Measurements from ENCODE around the gene DFFA. TPM values are rescaled to one million over a fixed set of nuclear protein-coding genes. Genes with fewer than 3 reads are reported as not detected.

The DFFA gene
- polyA plus RNA-seq, 1 of the 3 experiments (the other 2 are of a cell fraction): 42.3 TPM

DNA sequence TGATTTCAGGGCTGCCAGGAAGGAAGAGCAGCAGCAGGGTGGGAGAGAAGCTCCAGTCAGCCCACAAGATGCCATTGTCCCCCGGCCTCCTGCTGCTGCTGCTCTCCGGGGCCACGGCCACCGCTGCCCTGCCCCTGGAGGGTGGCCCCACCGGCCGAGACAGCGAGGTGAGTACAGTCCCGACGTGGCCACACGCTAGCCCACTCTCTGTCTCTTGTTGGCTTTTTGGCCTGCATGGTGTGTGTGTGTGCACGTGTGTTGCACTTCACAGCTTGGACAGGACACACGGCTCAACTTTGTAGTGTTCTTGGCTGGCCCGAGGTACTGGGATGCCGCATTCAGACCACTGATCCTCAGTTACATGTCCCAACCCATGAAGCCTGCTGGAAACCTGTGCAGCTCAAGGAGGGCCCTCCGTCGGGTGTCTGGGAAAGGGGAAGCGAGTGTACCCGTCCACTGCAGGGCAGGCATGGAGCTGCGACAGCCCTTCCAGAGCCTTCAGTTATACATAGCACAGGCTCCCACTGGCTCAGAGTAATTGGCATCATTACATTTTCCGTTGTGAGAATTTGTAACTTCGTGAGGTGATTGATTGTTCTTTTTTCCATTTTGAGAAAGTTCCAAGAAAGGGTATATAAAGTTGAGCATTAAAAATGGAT lies 22.0 kb downstream of the DFFA start:
- H2AFZ ChIP-seq (ENCODE audit: low read depth): no peak overlapping the region
- H3F3A ChIP-seq (replicated peaks; ENCODE audit: insufficient read depth): peaks cover 13% of the 10 kb centered on the region
- no peaks in the 10 kb centered on the region for H3K9me3 ChIP-seq
- peak overlapping the region in 1 of 2 experiments; percentile 39; a peak in 1 of 4 replicates for H3K27ac ChIP-seq (ENCODE audit: low read depth in 2 of 2, low read length in 1 of 2)
- ChIA-PET POLR2A (no interaction called here), CTCF (interaction anchor here (1.2 to 4.7 kb wide), 3 partner anchors 21 to 417 kb away, joined by 3 to 16 read pairs (median 16); partner anchors contain the start of gene CENPS)
- peaks cover 5 to 12% of the 10 kb centered on the region in 2 experiments for H3K4me1 ChIP-seq (ENCODE audit: control insufficient read depth in 1 of 2, insufficient read depth in 2 of 2, low read depth in 1 of 2, low read length in 1 of 2)
- no peak overlapping the region for H3K4me3 ChIP-seq (ENCODE audit: low read depth in 2 of 2, low read length in 1 of 2)
- TF ChIP-seq SMC3 (IDR thresholded peaks at IDR 0.05; ENCODE audit: low read depth, low read length) (no peak), FOSL2 (IDR thresholded peaks at IDR 0.05; ENCODE audit: borderline replicate concordance, low read depth) (no peak), TEAD4 (IDR thresholded peaks at IDR 0.05; ENCODE audit: borderline replicate concordance, insufficient read depth) (no peak), FOXJ3 (CRISPR knock-in tag; IDR thresholded peaks at IDR 0.05) (no peak), TCF12 (IDR thresholded peaks at IDR 0.05) (no peak), POLR2AphosphoS5 (IDR thresholded peaks at IDR 0.05; ENCODE audit: low read depth, low read length) (no peak), NRF1 (IDR thresholded peaks at IDR 0.05; ENCODE audit: low read depth, low read length) (no peak), GABPA (IDR thresholded peaks at IDR 0.05; ENCODE audit: low read depth) (no peak), MEF2A (IDR thresholded peaks at IDR 0.05; ENCODE audit: borderline replicate concordance, low read depth) (no peak), MXI1 (IDR thresholded peaks at IDR 0.05; ENCODE audit: low read depth, low read length) (no peak)
- TF ChIP-seq, protein P1, sequence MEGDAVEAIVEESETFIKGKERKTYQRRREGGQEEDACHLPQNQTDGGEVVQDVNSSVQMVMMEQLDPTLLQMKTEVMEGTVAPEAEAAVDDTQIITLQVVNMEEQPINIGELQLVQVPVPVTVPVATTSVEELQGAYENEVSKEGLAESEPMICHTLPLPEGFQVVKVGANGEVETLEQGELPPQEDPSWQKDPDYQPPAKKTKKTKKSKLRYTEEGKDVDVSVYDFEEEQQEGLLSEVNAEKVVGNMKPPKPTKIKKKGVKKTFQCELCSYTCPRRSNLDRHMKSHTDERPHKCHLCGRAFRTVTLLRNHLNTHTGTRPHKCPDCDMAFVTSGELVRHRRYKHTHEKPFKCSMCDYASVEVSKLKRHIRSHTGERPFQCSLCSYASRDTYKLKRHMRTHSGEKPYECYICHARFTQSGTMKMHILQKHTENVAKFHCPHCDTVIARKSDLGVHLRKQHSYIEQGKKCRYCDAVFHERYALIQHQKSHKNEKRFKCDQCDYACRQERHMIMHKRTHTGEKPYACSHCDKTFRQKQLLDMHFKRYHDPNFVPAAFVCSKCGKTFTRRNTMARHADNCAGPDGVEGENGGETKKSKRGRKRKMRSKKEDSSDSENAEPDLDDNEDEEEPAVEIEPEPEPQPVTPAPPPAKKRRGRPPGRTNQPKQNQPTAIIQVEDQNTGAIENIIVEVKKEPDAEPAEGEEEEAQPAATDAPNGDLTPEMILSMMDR (IDR thresholded peaks at IDR 0.05): no peak
- TF ChIP-seq, protein P2, sequence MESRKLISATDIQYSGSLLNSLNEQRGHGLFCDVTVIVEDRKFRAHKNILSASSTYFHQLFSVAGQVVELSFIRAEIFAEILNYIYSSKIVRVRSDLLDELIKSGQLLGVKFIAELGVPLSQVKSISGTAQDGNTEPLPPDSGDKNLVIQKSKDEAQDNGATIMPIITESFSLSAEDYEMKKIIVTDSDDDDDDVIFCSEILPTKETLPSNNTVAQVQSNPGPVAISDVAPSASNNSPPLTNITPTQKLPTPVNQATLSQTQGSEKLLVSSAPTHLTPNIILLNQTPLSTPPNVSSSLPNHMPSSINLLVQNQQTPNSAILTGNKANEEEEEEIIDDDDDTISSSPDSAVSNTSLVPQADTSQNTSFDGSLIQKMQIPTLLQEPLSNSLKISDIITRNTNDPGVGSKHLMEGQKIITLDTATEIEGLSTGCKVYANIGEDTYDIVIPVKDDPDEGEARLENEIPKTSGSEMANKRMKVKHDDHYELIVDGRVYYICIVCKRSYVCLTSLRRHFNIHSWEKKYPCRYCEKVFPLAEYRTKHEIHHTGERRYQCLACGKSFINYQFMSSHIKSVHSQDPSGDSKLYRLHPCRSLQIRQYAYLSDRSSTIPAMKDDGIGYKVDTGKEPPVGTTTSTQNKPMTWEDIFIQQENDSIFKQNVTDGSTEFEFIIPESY (IDR thresholded peaks at IDR 0.05; ENCODE audit: borderline replicate concordance, low read depth): no peak
- TF ChIP-seq, protein P3, sequence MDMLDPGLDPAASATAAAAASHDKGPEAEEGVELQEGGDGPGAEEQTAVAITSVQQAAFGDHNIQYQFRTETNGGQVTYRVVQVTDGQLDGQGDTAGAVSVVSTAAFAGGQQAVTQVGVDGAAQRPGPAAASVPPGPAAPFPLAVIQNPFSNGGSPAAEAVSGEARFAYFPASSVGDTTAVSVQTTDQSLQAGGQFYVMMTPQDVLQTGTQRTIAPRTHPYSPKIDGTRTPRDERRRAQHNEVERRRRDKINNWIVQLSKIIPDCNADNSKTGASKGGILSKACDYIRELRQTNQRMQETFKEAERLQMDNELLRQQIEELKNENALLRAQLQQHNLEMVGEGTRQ (IDR thresholded peaks at IDR 0.05; ENCODE audit: borderline replicate concordance, low read depth, low read length): no peak
- no peak overlapping the region for H3K4me2 ChIP-seq
- DNase-seq: peak; percentile 31
- no peaks in the 10 kb centered on the region for H4K20me1 ChIP-seq (ENCODE audit: insufficient read depth)
- peaks cover 0 to 5% of the 10 kb centered on the region in 2 experiments for H3K36me3 ChIP-seq (replicated peaks in 1 of 2; ENCODE audit: control insufficient read depth in 1 of 2, insufficient read depth in 2 of 2, low read length in 1 of 2)
- no peaks in the 10 kb centered on the region for H3K9me2 ChIP-seq
- no peaks in the 10 kb centered on the region for H3K79me2 ChIP-seq (ENCODE audit: insufficient read depth)
- H3K9ac ChIP-seq: no peak overlapping the region
- WGBS (ENCODE audit: low lambda C conversion rate): 95% methylated on average over 16 of the region's 21 CpGs
- H3K27me3 ChIP-seq (ENCODE audit: insufficient read depth): no peaks in the 10 kb centered on the region

Measured in SK-N-SH (cell line).